ENCODE data around the gene ZNF17.

Gene ZNF17

GRCh38 chr19:57434386-57435061, 23.6 kb downstream of the ZNF17 start:
- peak; percentile 21 for DNase-seq (ENCODE audit: low read depth)
- TF ChIP-seq CTCF (IDR thresholded peaks at IDR 0.05; ENCODE audit: insufficient read depth, low read depth, low read length, missing control alignments): no peak
- peak overlapping the region; percentile 62 for H3K4me3 ChIP-seq (ENCODE audit: low read length)

GRCh38 chr19:57435062-57435978, 24.4 kb downstream of the ZNF17 start, which contains the start of gene ZNF749:
TSS of gene ZNF749 (plus strand) at chr19:57435325. CDS start at chr19:57435579, 254 bp downstream.
- peak; percentile 1 for TF ChIP-seq CTCF (IDR thresholded peaks at IDR 0.05; ENCODE audit: insufficient read depth, low read depth, low read length, missing control alignments)
- H3K4me3 ChIP-seq (ENCODE audit: low read length): peak within 1 kb of the TSS; percentile 62

GRCh38 chr19:57436417-57436816, 25.5 kb downstream of the ZNF17 start:
- H3K4me3 ChIP-seq (ENCODE audit: low read length): peak overlapping the region; percentile 62
- no peak for DNase-seq (ENCODE audit: low read depth)
- no peak for TF ChIP-seq CTCF (IDR thresholded peaks at IDR 0.05; ENCODE audit: insufficient read depth, low read depth, low read length, missing control alignments)

More at GRCh38 chr19:57435062-57435978, 24.4 kb downstream of the ZNF17 start, which contains the start of gene ZNF749:
- peak; percentile 99 for DNase-seq (ENCODE audit: low read depth)

GRCh38 chr19:57437931-57438330, 27.0 kb downstream of the ZNF17 start:
- no peak for TF ChIP-seq CTCF (IDR thresholded peaks at IDR 0.05; ENCODE audit: insufficient read depth, low read depth, low read length, missing control alignments)

GRCh38 chr19:57438925-57439324, 28.0 kb downstream of the ZNF17 start:
- DNase-seq (ENCODE audit: low read depth): no peak
- no peak overlapping the region for H3K4me3 ChIP-seq (ENCODE audit: low read length)
- TF ChIP-seq CTCF (IDR thresholded peaks at IDR 0.05; ENCODE audit: insufficient read depth, low read depth, low read length, missing control alignments): no peak

More at GRCh38 chr19:57437931-57438330, 27.0 kb downstream of the ZNF17 start:
- DNase-seq (ENCODE audit: low read depth): peak; percentile 14
- no peak overlapping the region for H3K4me3 ChIP-seq (ENCODE audit: low read length)

GRCh38 chr19:57441979-57442752, 31.2 kb downstream of the ZNF17 start:
- DNase-seq (ENCODE audit: low read depth): no peak
- H3K4me3 ChIP-seq (ENCODE audit: low read length): no peak overlapping the region
- no peak for TF ChIP-seq CTCF (IDR thresholded peaks at IDR 0.05; ENCODE audit: insufficient read depth, low read depth, low read length, missing control alignments)
